ENCODE data around the gene WAS.
A peak's percentile ranks its signal among the peaks of the same experiment; 100 is the strongest.
"Not testable (repeated sequence)": the region's sequence is repeated elsewhere in the genome, so short reads cannot be mapped to it uniquely, and the experiment has no call there.

Gene WAS

GRCh38 chrX:48676893-48677270 lies 6.7 kb upstream of the WAS start:
- peak overlapping the region; percentile 72 for H3K4me3 ChIP-seq
- no peak for DNase-seq (ENCODE audit: low spot score)
- TF ChIP-seq CTCF (IDR thresholded peaks at IDR 0.05) = no peak
- H3K27ac ChIP-seq = peak overlapping the region in 1 of 2 donors; percentile 82

- no peak for DNase-seq (ENCODE audit: low spot score)
- H3K27ac ChIP-seq = no peak overlapping the region
- peak overlapping the region; percentile 72 for H3K4me3 ChIP-seq
- no peak for TF ChIP-seq CTCF (IDR thresholded peaks at IDR 0.05)
Measured at GRCh38 chrX:48677516-48677915, 6.1 kb upstream of the WAS start.

GRCh38 chrX:48680467-48680866 lies 3.1 kb upstream of the WAS start:
- not testable (repeated sequence) for H3K4me3 ChIP-seq; DNase-seq (ENCODE audit: low spot score); H3K27ac ChIP-seq

GRCh38 chrX:48680925-48681324 lies 2.7 kb upstream of the WAS start:
- not testable (repeated sequence) for H3K4me3 ChIP-seq

GRCh38 chrX:48681539-48682183 lies 1.9 kb upstream of the WAS start:
- H3K4me3 ChIP-seq = no peak overlapping the region
- TF ChIP-seq CTCF (IDR thresholded peaks at IDR 0.05) = no peak
- H3K27ac ChIP-seq = no peak overlapping the region
- DNase-seq (ENCODE audit: low spot score) = no peak

More at GRCh38 chrX:48680925-48681324, 2.7 kb upstream of the WAS start:
- not testable (repeated sequence) for H3K27ac ChIP-seq; DNase-seq (ENCODE audit: low spot score)

GRCh38 chrX:48682795-48683194 lies 804 bp upstream of the WAS start:
- not testable (repeated sequence) for H3K4me3 ChIP-seq; DNase-seq (ENCODE audit: low spot score)
- peak overlapping the region in 1 of 2 donors; percentile 40 for H3K27ac ChIP-seq

GRCh38 chrX:48684134-48684533 lies 535 bp downstream of the WAS start:
- no peak for DNase-seq (ENCODE audit: low spot score)
- TF ChIP-seq CTCF (IDR thresholded peaks at IDR 0.05) = no peak
- Histone ChIP-seq H3K27ac (peak overlapping the region in 1 of 2 donors; percentile 40), H3K4me3 (peak overlapping the region; percentile 45)

GRCh38 chrX:48685416-48685815 lies 1.8 kb downstream of the WAS start:
- Histone ChIP-seq H3K27ac (no peak overlapping the region), H3K4me3 (no peak overlapping the region)
- no peak for TF ChIP-seq CTCF (IDR thresholded peaks at IDR 0.05)
- no peak for DNase-seq (ENCODE audit: low spot score)

Data from coronary artery (tissue), 2 donors.